Transverse colon (tissue), 4 donors: ENCODE results near the gene LCT. TPM values are rescaled to one million over a fixed set of nuclear protein-coding genes. Genes with fewer than 3 reads are reported as not detected.

Source experiments
- DNase-seq: peaks from one replicate; pipeline ENCODE4 v3.0.0-alpha.2; 2019
- H3K27ac ChIP-seq, 4 donors: fragments of 200-600 bp; sonication (generic); 2 replicates each; pipeline ENCODE4 v1.5.1; 2016 to 2018; ENCODE audit warnings: inconsistent platforms in 4 of 4
- H3K27me3 ChIP-seq: fragments of 200-600 bp; sonication (generic); 2 replicates; pipeline ENCODE4 v1.5.1; 2017; ENCODE audit warnings: inconsistent platforms
- H3K36me3 ChIP-seq, 4 donors: fragments of 200-600 bp; sonication (generic); 2 replicates each; pipeline ENCODE4 v1.5.1; 2017 to 2019; ENCODE audit warnings: inconsistent platforms in 4 of 4
- H3K4me1 ChIP-seq, 4 donors: fragments of 200-600 bp; sonication (generic); 2 replicates each; pipeline ENCODE4 v1.5.1; 2017 to 2020; ENCODE audit warnings: inconsistent platforms in 4 of 4
- H3K4me3 ChIP-seq, 4 donors: fragments of 200-600 bp; sonication (generic); 1 replicate in 1 of 4; 2 replicates in 3 of 4; pipeline versions ENCODE4 v1.5.1 to v1.6.1; 2017 to 2019; ENCODE audit warnings: inconsistent platforms in 4 of 4
- H3K9me3 ChIP-seq, 2 donors: fragments of 200-600 bp; sonication (generic); 2 replicates each; pipeline ENCODE4 v1.5.1; 2017 to 2019; ENCODE audit warnings: inconsistent platforms in 2 of 2
- CTCF ChIP-seq, 5 experiments: fragments of 200-600 bp in 3 of 5; fragments of 450-650 bp in 2 of 5; sonication (generic) in 3 of 5; IDR thresholded peaks; 1 replicate in 2 of 5; 2 replicates in 3 of 5; pipeline ENCODE4 v1.5.1; 2016 to 2017; ENCODE audit warnings: antibody characterized with exemption in 5 of 5, inconsistent platforms in 3 of 5, mild to moderate bottlenecking in 2 of 5, moderate library complexity in 1 of 5
- EP300 ChIP-seq: sonication (generic); formaldehyde crosslinking; IDR thresholded peaks from one replicate; pipeline ENCODE4 v1.6.1; 2017; ENCODE audit warnings: antibody characterized with exemption, low read depth
- POLR2A ChIP-seq: fragments of 450-650 bp; IDR thresholded peaks from one replicate; pipeline ENCODE4 v1.6.1; 2016; ENCODE audit warnings: antibody characterized with exemption, mild to moderate bottlenecking, moderate library complexity
- POLR2AphosphoS5 ChIP-seq, 3 donors: sonication (generic); formaldehyde crosslinking; IDR thresholded peaks; one replicate each; pipeline ENCODE4 v1.6.1; 2016; ENCODE audit warnings: antibody characterized with exemption in 3 of 3
- WGBS, 2 donors: methylation state at CpG; one replicate each; pipeline ENCODE4 v1.1.5; 2018; ENCODE audit warnings: low coverage in 1 of 2; 5-methylcytosine and 5-hydroxymethylcytosine counted together
- in situ Hi-C, 4 donors: fragments of 200-750 bp; cut with MboI; loops; one replicate each; pipeline versions ENCODE4 v1.15.0 to v1.15.1; 2017; ENCODE audit warnings: low sequenced_read_pairs in 3 of 4, low pct_ligation_motif_present in 1 of 4, low pct_unique_long_range_greater_than_20kb in 1 of 4
- intact Hi-C: fragments of 100-400 bp; cut with DNase I; formaldehyde crosslinking; loops from one replicate; pipeline ENCODE4 v1.15.1; 2023; ENCODE audit warnings: low total_unique reads
- total RNA-seq, 4 donors: library from RNA; depleted of rRNA; stranded (reverse); fragments of >200 nt; gene quantifications; one replicate each; pipeline ENCODE4 v1.1.0, GENCODE V29; 2016

Gene LCT
- total RNA-seq, 4 donors from 2014 or later, result 0.32 TPM; not detected in 3

GRCh38 chr2:135850892-135851668, 14.1 kb upstream of the LCT start:
- no peaks in the 10 kb centered on the region for H3K4me1 ChIP-seq
- intact Hi-C loops (no loop called here), in situ Hi-C loops (no loop called here)
- H3K27me3 ChIP-seq, result no peaks in the 10 kb centered on the region
- no peak for DNase-seq
- TF ChIP-seq POLR2A (no peak), EP300 (no peak), POLR2AphosphoS5 (IDR thresholded peaks at IDR 0.05) (no peak), CTCF (IDR thresholded peaks at IDR 0.05) (no peak)
- no peak overlapping the region for H3K27ac ChIP-seq
- no peaks in the 10 kb centered on the region for H3K9me3 ChIP-seq
- H3K36me3 ChIP-seq, result peaks cover 0 to 7% (median 0%) of the 10 kb centered on the region in 4 donors
- 87 to 92% methylated on average over 14 to 17 of the region's 17 CpGs for WGBS, 2 donors
- no peak overlapping the region for H3K4me3 ChIP-seq

- 98 to 100% methylated on average over 3 of the region's 3 CpGs for WGBS, 2 donors
- DNase-seq, result no peak
- intact Hi-C loops, result no loop called here
- H3K27ac ChIP-seq, result no peak overlapping the region
- in situ Hi-C loops, result no loop called here
- no peaks in the 10 kb centered on the region for H3K9me3 ChIP-seq
- H3K36me3 ChIP-seq, result peaks cover 0 to 7% (median 0%) of the 10 kb centered on the region in 4 donors
- no peak overlapping the region for H3K4me3 ChIP-seq
- no peaks in the 10 kb centered on the region for H3K27me3 ChIP-seq
- no peaks in the 10 kb centered on the region for H3K4me1 ChIP-seq
- no peak for TF ChIP-seq POLR2AphosphoS5 (IDR thresholded peaks at IDR 0.05)
- no peak for TF ChIP-seq EP300
- no peak for TF ChIP-seq POLR2A
- TF ChIP-seq CTCF (IDR thresholded peaks at IDR 0.05), result no peak
Observed at GRCh38 chr2:135849087-135849486, 12.1 kb upstream of the LCT start.

GRCh38 chr2:135845997-135846396, 9.0 kb upstream of the LCT start:
- TF ChIP-seq EP300 (no peak), POLR2A (no peak), POLR2AphosphoS5 (IDR thresholded peaks at IDR 0.05) (no peak), CTCF (IDR thresholded peaks at IDR 0.05) (no peak)
- H3K4me1 ChIP-seq, result peaks cover 0 to 4% (median under 1%) of the 10 kb centered on the region in 4 donors
- H3K36me3 ChIP-seq, result no peaks in the 10 kb centered on the region
- H3K9me3 ChIP-seq, result no peaks in the 10 kb centered on the region
- intact Hi-C loops, result no loop called here
- in situ Hi-C loops, result no loop called here
- H3K4me3 ChIP-seq, result no peak overlapping the region
- DNase-seq, result no peak
- no peaks in the 10 kb centered on the region for H3K27me3 ChIP-seq
- WGBS, 2 donors, result 95% methylated on average over 4 to 5 of the region's 5 CpGs
- no peak overlapping the region for H3K27ac ChIP-seq

- Histone ChIP-seq H3K4me1 (peaks cover 0 to 12% (median 6%) of the 10 kb centered on the region in 4 donors), H3K27ac (no peak overlapping the region), H3K4me3 (no peak overlapping the region), H3K27me3 (no peaks in the 10 kb centered on the region), H3K9me3 (no peaks in the 10 kb centered on the region), H3K36me3 (no peaks in the 10 kb centered on the region)
- intact Hi-C loops, result no loop called here
- 94 to 100% methylated on average over 3 of the region's 3 CpGs for WGBS, 2 donors
- TF ChIP-seq EP300 (no peak), CTCF (IDR thresholded peaks at IDR 0.05) (no peak), POLR2AphosphoS5 (IDR thresholded peaks at IDR 0.05) (no peak), POLR2A (no peak)
- no peak for DNase-seq
- in situ Hi-C loops, result no loop called here
Observed at GRCh38 chr2:135845257-135845656, 8.3 kb upstream of the LCT start.
